Lung (tissue), 12 donors: ENCODE measurements around the gene TDRD6. TPM values are rescaled to one million over a fixed set of nuclear protein-coding genes. Genes with fewer than 3 reads are reported as not detected.

ENCODE experiments used
- ATAC-seq: fragments of 200-7000 bp; cut with Tn5 transposase; one replicate; pipeline ENCODE4 v1.9.1; 2020; ENCODE audit warnings: moderate number of reproducible peaks; ENCODE audit not compliant: insufficient read depth, low FRiP score
- DNase-seq, 3 donors: peaks; one replicate each; pipeline ENCODE4 v3.0.0-alpha.2; 2013 to 2017
- H3K27ac ChIP-seq, 2 donors: one replicate each; pipeline ENCODE4 v1.5.1; 2013; ENCODE audit warnings: mild to moderate bottlenecking in 2 of 2, moderate library complexity in 2 of 2, control low read depth in 1 of 2, inconsistent platforms in 1 of 2, low read depth in 1 of 2, low read length in 1 of 2
- H3K27me3 ChIP-seq, 3 donors: one replicate each; pipeline ENCODE4 v1.5.1; 2013; ENCODE audit warnings: low read length in 2 of 3; ENCODE audit not compliant: control insufficient read depth in 3 of 3, insufficient read depth in 3 of 3
- H3K36me3 ChIP-seq, 4 donors: one replicate each; pipeline ENCODE4 v1.5.1; 2013; ENCODE audit warnings: low read length in 4 of 4, mild to moderate bottlenecking in 1 of 4, moderate library complexity in 1 of 4; ENCODE audit not compliant: control insufficient read depth in 4 of 4, insufficient read depth in 4 of 4
- H3K4me1 ChIP-seq, 5 donors: one replicate each; pipeline ENCODE4 v1.5.1; 2013; ENCODE audit warnings: low read length in 5 of 5, mild to moderate bottlenecking in 2 of 5, moderate library complexity in 1 of 5; ENCODE audit not compliant: control insufficient read depth in 5 of 5, insufficient read depth in 5 of 5
- H3K4me3 ChIP-seq: one replicate; pipeline ENCODE4 v1.5.1; 2013; ENCODE audit warnings: mild to moderate bottlenecking, control low read depth, moderate library complexity
- H3K9ac ChIP-seq, 2 donors: one replicate each; pipeline ENCODE4 v1.5.1; 2013; ENCODE audit warnings: low read length in 2 of 2, control low read depth in 1 of 2; ENCODE audit not compliant: insufficient read depth in 1 of 2
- H3K9me3 ChIP-seq, 4 donors: one replicate each; pipeline ENCODE4 v1.5.1; 2013; ENCODE audit warnings: low read length in 3 of 4, mild to moderate bottlenecking in 1 of 4, moderate library complexity in 1 of 4; ENCODE audit not compliant: control insufficient read depth in 4 of 4, insufficient read depth in 3 of 4
- CTCF ChIP-seq: IDR thresholded peaks from 2 replicates; pipeline ENCODE4 v1.5.1; 2012; ENCODE audit warnings: mild to moderate bottlenecking; ENCODE audit errors: control extremely low read depth, extremely low read depth
- WGBS, 2 donors: extraction: QIAGEN DNeasy Blood & Tissue Kit; methylation state at CpG; one replicate each; pipeline ENCODE4 v1.1.7; 2013; 5-methylcytosine and 5-hydroxymethylcytosine counted together
- polyA plus RNA-seq, 2 donors: library from polyadenylated mRNA; stranded (reverse); fragments of 200-250 nt; gene quantifications; one replicate each; pipeline ENCODE4 v1.2.1, GENCODE V29; 2013
- total RNA-seq, 2 donors: library from RNA; depleted of rRNA in 1 of 2; stranded (reverse); fragments of >200 nt in 1 of 2; gene quantifications; one replicate each; pipeline ENCODE4 v1.2.1, GENCODE V29; 2014 to 2021
- donor health status: control.
- donor health status: control.
- donor health status: Bipolar disorder and iron deficiency.
- donor health status: healthy.
- donor health status: DM: yes; HTN: yes; CAD: no.

TDRD6 gene
- total and polyA plus RNA-seq, 4 donors, result 0.03 to 1.8 (median 0.42) TPM

- 64 to 89% methylated on average over 1 of the region's 1 CpG for WGBS, 2 donors
- no peak for TF ChIP-seq CTCF
- ATAC-seq, result no peak
Observed at GRCh38 chr6:46720401-46720800, 32.7 kb downstream of the TDRD6 start.

DNA sequence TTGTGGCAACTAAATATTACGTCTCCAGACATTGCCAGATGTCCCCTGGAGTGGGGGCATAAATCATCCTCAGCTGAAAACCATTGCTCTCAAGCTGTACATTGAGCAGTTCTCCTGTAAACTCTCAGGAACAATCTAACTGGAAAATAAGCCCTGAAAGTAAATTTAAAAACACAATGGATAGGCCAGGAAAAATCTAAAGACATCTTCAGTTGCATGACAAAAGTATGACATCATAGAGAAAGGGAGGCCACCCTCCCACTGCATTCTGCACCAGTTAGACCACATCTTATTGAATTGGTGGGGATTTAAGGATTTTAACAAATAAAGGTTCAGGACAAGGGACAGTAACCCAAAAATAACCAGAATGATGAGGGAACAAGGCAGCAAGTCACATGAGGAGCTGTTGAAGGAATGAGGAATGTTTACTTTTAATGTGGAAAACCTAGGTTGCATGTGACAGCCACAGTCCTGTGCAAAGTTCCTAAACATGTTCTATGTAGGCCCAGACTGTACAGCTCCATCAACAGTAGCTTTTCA, 42.2 kb downstream of the TDRD6 start:
- Histone ChIP-seq H3K27me3 (peaks cover 0 to 15% (median 3%) of the 10 kb centered on the region in 3 donors), H3K9ac (no peak overlapping the region), H3K4me1 (peaks cover 0 to 4% (median 0%) of the 10 kb centered on the region in 5 donors), H3K9me3 (no peaks in the 10 kb centered on the region), H3K4me3 (no peak overlapping the region), H3K36me3 (no peaks in the 10 kb centered on the region), H3K27ac (no peak overlapping the region)
- DNase-seq (no peak), ATAC-seq (no peak)
- 71 to 78% methylated on average over 1 of the region's 1 CpG for WGBS, 2 donors
- TF ChIP-seq CTCF, result no peak

More at GRCh38 chr6:46720401-46720800, 32.7 kb downstream of the TDRD6 start:
- Histone ChIP-seq H3K4me1 (no peaks in the 10 kb centered on the region), H3K27ac (no peak overlapping the region), H3K27me3 (peaks cover 0 to 3% (median 3%) of the 10 kb centered on the region in 3 donors), H3K36me3 (no peaks in the 10 kb centered on the region), H3K9me3 (peaks cover 0 to 2% (median 0%) of the 10 kb centered on the region in 4 donors), H3K4me3 (no peak overlapping the region), H3K9ac (no peak overlapping the region)
- no peak for DNase-seq

DNA sequence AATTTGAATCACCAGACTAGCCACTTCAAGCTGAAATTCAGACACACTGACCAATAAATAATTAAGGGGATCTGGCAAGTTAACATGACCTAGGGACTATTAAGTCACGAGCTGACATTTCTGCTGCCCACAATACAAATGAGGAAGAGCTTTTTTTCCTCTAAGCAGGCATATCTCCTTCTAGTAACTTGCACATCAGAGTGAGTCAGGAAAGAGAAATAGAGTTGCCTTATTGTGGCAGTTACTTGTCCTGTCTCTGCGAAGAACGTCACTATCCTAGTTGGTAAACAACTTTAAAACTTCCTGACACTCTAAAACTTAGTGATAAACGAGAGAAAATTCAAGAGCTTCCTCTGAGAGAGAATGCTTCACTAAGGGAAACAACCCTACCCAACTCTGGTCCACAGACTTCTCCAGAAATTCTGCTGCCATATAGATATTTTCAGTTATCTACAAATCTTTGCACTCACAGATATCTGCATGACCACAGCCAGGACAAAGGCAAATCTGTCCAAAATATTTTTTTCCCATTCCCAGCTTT, 43.3 kb downstream of the TDRD6 start:
- peaks cover 0 to 22% (median 9%) of the 10 kb centered on the region in 3 donors for H3K27me3 ChIP-seq
- H3K9me3 ChIP-seq, result no peaks in the 10 kb centered on the region
- peaks cover 0 to 11% (median 5%) of the 10 kb centered on the region in 5 donors for H3K4me1 ChIP-seq
- DNase-seq, result no peak
- H3K36me3 ChIP-seq, result no peaks in the 10 kb centered on the region
- no peak overlapping the region for H3K9ac ChIP-seq
- no peak for TF ChIP-seq CTCF
- H3K4me3 ChIP-seq, result no peak overlapping the region
- no peak for ATAC-seq
- no peak overlapping the region for H3K27ac ChIP-seq
- WGBS, 2 donors, result 23 to 43% methylated on average over 4 of the region's 4 CpGs
